CMK (cell line): ENCODE results near the gene EXD3.

Experiments used
- DNase-seq: peaks from one replicate; pipeline ENCODE4 v3.0.0-alpha.2; 2010; ENCODE audit warnings: low read depth

EXD3 gene

DNA sequence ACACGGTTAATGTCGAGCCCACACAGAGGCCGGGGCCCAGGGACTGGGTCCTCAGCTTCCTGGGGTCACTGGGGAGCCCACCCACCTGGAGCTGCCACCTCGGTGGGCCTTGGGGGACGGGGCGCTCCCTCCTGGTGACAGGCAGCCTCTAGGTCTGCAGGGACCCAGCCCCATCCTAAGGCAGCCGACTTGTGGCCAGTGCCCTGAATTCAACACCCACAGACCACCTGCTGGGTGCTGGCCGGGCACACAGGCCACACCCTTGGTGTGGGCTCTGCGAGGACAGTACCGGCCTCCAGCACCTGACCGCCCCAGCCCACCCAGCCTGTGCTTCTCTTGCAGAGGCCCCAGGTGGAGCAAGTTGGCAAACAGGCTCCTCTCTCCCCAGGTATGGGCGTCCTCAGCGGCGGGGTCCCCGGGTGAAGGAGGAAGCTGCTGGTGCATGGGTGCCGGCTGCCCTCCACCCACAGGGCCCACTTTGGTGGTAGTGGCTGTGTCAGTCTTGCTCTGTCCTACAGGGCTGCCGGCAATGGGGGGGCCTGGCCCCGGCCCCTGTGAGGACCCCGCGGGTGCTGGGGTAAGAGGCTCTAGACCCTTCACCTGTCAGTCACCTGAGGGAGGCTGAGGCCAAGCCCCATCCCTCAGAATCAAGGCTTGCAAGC is 9.9 kb upstream of the EXD3 start:
- no peak for DNase-seq

DNA sequence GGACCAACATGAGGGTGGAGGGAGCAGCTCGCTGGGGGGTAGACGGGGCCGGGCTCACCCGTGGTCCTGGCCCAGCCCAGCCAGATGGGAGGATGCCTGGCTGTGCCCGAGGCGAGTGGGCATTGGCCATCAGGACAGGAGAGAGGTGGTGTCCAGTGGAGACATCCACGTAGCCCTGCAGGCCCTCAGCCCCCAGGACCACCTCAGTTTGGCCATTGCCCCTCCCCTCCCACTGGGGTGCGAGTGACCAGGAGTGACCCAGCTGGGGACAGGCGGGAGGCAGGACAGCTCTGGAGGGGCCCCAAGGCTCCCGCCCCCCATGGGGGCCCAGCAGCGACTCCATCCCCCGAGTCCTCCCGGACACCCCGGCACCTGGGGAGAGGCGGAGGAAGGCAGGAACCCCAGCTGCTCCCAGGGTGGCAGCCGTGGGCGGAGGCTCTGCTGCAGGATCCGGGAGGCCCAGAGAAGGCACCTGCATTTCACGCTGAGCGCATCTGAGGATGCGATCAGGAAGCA is 8.5 kb upstream of the EXD3 start:
- DNase-seq: no peak

- DNase-seq: no peak
These were observed 7.9 kb upstream of the EXD3 start for GRCh38 chr9:137430723-137431415.

DNA sequence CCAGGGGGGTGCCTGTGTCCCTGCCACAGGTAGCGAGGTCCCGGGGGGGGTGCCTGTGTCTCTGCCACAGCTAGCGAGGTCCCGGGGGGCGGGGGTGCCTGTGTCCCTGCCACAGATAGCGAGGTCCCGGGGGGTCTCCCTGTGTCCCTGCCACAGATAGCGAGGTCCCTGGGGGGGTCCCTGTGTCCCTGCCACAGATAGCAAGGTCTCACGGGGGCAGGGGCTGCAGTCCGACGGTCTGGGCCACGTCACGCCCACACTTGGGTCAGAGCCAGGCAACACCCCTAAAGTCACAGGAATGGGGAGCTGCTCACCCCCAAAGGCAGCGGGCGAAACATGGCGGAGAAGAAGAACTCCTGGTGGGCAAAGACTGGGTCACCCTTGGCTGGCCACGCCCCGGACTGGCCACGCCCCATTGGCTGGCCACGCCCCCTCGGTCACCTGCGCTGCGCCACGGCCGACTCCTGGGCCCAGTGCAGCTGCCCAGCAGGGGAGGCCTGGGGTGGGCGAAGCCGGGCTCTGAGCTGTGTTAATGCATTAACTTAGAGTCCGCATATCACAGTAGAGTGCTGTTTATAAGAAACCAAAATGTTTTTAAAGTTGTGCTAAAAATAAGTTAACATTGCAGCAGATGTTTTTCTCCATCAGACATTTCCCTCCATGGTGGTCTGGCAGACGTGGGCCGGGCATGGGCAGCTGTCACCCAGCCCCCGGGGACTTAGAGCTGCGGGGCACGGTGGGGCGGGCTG is 7.2 kb upstream of the EXD3 start:
- DNase-seq: no peak

DNA sequence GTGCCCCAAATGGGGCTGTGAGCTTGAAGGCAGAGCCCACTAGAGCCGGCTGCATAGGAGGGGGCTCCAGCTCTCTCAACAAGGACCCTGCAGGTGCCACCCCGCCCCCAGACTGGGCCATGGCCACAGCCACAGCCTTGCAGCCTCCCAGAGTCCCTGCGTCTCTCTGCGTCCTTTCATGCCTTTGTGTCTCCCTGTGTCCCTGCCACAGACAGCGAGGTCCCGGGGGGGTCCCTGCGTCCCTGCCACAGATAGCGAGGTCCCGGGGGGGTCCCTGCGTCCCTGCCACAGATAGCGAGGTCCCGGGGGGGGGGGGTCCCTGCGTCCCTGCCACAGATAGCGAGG is 6.6 kb upstream of the EXD3 start:
- DNase-seq: no peak

DNA sequence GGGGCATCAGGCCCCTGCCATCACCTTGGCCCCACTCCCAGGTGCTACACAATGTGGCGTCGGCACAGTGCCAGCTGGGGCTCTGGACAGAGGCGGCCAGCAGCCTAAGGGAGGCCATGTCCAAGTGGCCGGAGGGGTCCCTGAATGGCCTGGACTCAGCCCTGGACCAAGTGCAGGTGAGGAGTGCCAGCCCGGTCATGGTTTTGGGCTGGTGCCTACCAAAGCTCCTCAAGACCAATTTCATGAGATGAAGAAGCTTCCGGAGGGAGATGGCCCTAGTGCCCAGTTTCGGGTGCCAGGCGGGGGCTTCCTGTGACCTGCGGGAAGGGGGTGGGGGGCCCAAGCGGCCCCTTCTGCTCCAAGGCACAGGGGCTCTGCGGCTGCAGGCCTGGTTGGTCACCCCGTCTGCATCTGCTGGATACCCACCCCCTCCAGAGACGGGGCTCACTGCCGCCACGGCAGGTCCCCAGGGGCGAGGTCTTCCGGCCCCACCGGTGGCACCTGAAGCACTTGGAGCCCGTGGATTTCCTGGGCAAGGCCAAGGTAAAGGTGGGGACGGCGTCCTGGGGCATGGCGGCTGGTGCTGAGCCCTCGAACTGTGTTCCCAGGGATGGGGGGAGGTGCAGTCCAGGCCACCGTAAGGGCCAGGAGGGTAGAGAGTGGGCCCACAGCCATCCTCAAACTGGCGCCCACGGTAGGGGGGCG is 6.0 kb upstream of the EXD3 start:
- no peak for DNase-seq

GRCh38 chr9:137428311-137428630 is 5.3 kb upstream of the EXD3 start:
- no peak for DNase-seq

DNA sequence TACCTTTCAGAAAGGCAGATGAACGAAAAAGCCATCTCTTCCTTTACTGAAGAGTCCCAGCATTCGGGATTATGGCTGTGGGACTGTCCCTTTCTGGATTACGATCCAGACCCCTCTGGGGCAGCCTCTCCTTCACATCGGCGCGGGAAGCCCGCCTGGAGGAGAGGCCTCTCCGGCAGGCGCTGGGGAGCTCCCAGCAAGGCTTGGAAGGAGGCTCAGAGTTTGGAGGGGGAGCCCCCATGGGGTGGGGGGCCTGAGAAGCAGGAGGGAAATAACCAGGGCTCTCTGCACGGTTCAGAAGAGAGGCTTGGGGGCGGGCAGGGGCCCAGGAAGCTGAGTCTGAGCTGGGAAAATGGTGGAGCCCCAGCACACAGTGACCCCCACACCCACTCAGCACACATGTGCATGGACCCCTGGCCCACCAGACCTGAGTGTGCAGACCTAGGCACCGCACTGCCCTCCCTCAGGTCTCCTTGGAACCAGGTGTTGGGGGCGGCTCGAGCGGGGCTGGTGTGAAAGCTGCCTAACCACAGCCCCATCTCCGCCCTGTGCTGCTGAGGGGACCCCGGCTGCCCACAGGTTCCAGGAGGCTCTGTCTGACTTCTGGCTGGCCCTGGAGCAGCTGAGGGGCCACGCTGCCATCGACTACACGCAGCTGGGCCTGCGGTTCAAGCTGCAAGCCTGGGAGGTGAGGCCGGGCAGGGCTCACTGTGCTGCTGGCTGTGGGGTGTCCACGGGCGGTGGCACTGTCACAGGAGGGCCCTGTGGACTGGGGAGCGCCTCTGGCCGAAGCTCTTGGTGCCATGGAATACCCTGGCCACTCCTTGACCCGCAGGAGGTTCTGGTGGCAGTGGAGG is 4.7 kb upstream of the EXD3 start:
- no peak for DNase-seq

GRCh38 chr9:137426018-137426681 is 3.2 kb upstream of the EXD3 start:
- DNase-seq: no peak

- no peak for DNase-seq
These were observed 741 bp upstream of the EXD3 start for GRCh38 chr9:137423514-137424291.

DNA sequence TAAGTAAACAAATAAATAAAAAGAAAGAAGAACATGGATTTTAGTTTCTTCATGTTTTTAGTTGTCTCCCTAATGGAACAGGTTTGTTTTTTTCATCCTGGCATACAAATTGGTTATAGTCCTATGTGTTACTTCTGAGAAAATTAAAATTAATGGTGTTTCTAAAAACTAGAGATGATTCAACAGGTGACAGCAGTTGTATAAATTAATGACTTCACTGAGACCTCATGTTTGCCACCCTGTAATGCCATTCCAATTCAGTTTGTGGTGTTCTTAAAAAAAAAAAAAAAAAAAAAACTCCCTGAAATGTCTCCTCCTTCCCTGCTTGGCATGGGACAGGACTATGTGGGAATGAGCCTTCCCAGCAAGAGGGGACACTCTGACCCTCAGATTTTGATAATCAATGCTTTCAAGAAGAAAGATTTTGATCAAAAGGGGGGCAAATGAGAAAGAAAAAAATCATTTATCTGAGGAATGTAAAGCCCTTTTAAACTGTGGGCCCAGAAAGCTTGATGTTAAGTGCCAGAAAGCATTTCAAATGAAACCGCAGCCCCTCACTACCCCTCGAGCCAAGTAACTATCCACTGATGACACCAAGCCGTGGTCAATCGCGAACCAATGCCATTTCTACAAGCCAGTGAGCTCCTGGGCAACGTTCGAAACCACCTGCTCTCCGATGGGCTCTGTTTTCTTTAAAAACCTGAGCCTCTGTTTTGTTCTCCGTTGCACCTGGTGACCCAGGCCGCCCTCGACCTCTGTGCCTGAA is 941 bp downstream of the EXD3 start:
- DNase-seq: no peak

GRCh38 chr9:137417161-137418021 is 5.6 kb downstream of the EXD3 start:
- no peak for DNase-seq

DNA sequence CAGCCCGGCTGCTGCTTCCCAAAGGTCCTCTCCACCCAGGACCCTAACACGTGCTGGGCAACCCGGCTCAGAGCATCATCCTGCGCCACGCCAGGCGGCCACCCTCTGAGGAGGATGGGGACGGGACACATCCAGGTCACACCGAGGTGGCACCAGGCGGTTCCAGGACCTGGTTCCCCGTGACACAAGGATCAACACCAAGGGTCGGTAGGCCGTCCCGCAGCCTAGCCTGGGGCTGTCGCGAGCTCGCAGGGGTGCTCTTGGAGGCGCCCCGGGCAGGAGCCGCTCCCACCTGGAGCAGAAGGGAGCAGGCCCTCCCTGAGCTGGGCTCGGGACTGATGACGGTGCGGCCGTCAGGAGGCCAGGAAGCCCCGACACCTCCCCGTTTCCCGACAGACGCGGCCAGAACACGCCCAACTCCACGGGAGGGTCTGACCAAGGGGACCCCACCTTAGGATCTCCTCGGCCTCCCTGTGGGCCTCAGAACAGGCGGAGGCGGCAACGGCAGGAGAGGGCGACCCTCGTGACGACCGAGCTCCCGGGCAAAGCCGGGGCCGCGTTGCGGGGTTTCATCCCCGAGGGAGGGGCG is 6.3 kb downstream of the EXD3 start:
- DNase-seq: no peak

DNA sequence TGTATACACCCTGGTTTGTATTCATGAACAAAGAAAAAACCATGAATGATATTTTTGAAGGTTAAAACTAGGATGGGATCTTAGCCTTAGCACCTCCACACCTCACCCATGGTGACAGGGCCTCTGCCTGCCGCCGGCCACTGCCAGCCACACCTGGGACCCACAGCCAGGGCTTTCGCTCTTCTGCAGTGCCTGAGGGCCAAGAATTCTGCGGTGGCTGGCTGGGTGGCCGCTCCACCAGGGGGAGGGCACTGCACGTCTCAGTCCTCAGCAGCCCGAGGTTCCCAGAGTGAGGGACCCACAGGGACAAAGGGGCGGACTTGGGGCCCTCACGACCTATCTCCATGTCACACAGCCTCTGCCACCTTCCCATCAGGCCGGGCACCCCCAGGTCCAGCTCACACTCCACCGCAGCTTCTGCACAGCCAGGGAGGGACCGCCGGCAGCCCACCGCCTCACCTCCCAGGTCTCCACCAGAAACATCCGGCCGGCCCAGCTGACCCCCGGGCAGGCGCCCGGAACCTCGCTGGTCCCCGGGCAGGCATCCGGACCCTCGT is 6.9 kb downstream of the EXD3 start:
- DNase-seq: no peak

DNA sequence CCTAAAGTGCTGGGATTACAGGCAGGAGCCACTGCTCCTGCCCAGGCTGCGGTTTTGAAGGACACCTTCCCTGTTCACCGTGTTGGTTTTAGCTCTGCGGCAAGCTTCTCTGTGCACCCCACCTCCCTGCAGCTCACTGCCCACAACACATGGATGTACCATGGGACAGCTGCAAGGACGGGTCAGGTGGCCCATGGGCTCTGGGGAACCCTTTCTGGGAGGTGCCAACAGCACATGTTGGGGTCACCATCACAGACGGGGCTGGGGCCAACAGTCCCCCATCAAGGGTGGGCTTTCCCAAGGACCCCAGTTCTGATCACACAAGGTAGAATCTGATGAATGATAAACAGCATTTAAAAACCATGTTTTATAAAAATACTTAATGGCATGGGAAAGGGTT is 7.5 kb downstream of the EXD3 start:
- DNase-seq: no peak

DNA sequence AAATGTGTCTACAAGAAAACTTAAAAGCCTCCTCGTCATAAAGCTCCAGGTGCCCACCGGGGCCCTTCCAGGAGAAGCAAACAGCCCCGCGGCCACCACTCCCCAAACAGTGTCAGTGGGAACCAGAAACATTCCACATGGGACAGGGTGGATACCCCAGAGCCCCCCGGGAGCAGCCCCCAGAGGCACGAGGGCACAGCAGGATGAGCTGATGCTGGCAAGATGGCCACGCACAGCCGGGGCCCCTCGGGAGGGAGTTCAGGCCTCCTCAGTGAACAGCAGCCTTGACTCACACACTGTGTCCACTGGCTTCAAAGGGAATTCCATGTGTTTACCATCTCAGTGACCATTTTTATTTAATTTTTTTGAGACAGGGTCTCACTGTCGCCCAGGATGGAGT is 10.5 kb downstream of the EXD3 start:
- DNase-seq: no peak

DNA sequence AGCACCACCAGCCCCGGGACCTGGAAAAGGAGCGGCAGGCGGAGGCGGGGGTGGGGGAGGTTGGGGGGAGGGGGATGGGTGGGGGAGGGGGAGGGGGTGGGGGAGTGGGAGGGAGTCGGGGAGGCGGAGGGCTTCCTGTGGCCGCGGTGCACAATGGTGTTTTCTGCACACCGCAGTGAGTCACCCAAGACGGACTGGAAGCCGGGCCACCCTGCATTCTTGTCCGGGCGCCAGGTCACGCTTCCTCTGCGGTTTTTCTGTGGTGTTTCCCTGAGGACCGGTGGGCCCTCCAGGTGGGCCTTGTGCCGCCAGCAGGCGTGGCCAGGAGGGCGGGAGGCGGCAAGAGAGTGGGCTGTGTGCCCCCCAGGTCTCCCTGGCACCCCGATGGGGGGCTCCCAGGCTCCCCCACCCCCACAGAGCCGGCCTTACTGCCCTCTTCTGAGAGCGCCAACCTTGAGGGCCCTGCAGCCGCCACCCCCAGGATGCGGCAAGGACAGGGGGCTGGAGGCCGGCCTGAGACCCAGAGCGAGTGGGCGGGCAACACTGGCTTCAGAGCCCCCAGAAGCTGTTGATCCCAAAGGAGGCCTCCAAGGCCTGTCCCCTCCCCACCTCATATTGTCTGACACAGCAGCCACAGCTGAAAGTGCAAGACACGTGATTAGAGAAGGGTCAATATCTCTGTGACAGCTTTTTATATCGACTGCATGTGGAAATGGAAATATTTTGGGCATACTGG is 11.1 kb downstream of the EXD3 start:
- DNase-seq: no peak
